Stimulated activated CD8-positive, alpha-beta memory T cell treated with anti-CD3 and anti-CD28 coated beads, Interleukin-7, amount 100 ng/mL, for 1 hour (primary cell): Measurements from ENCODE around the gene HACD2.

Experiments used
- DNase-seq, 2 donors: peaks; one replicate each; pipeline ENCODE4 v3.0.0-alpha.2; 2020; ENCODE audit warnings: low read depth in 2 of 2

The HACD2 gene

GRCh38 chr3:123447749-123448517 is 136.9 kb downstream of the HACD2 start:
- DNase-seq = no peak

GRCh38 chr3:123447416-123447748 is 137.5 kb downstream of the HACD2 start:
- no peak for DNase-seq

GRCh38 chr3:123446610-123447109 is 138.2 kb downstream of the HACD2 start:
- DNase-seq = no peak

- DNase-seq = no peak
Observed at GRCh38 chr3:123446210-123446609, 138.6 kb downstream of the HACD2 start.

GRCh38 chr3:123445702-123446101 is 139.2 kb downstream of the HACD2 start:
- no peak for DNase-seq

GRCh38 chr3:123444744-123445143 is 140.1 kb downstream of the HACD2 start:
- no peak for DNase-seq

GRCh38 chr3:123444023-123444422 is 140.8 kb downstream of the HACD2 start:
- DNase-seq = no peak

GRCh38 chr3:123442908-123443307 is 141.9 kb downstream of the HACD2 start:
- no peak for DNase-seq

- no peak for DNase-seq
Observed at GRCh38 chr3:123442125-123442524, 142.7 kb downstream of the HACD2 start.
